GM23338 (cell line): ENCODE results near the gene MAGI3. TPM values are rescaled to one million over a fixed set of nuclear protein-coding genes. Genes with fewer than 3 reads are reported as not detected.

ENCODE experiments used
- ATAC-seq: fragments of 200-7000 bp; cut with Tn5 transposase; 3 replicates; pipeline ENCODE4 v1.9.1; 2020
- DNase-seq: peaks from one replicate; pipeline ENCODE4 v3.0.0-alpha.2; 2015; ENCODE audit warnings: low spot score
- H2AFZ ChIP-seq: fragments of 200-600 bp; sonication (generic); 2 replicates; pipeline ENCODE4 v1.8.0; 2016; ENCODE audit warnings: antibody characterized with exemption, mild to moderate bottlenecking, moderate library complexity
- H3F3A ChIP-seq: fragments of 200-600 bp; sonication (generic); replicated peaks from 2 replicates; pipeline ENCODE4 v1.8.0; 2017; ENCODE audit warnings: antibody characterized with exemption, mixed run types, low read depth
- H3K27ac ChIP-seq: fragments of 200-600 bp; sonication (generic); 2 replicates; pipeline ENCODE4 v1.6.1; 2016; ENCODE audit warnings: low read depth
- H3K27me3 ChIP-seq: fragments of 200-600 bp; sonication (generic); 2 replicates; pipeline ENCODE4 v1.8.0; 2016; ENCODE audit warnings: mild to moderate bottlenecking, mixed run types, moderate library complexity; ENCODE audit not compliant: insufficient read depth
- H3K36me3 ChIP-seq: fragments of 200-600 bp; sonication (generic); 2 replicates; pipeline ENCODE4 v1.8.0; 2016; ENCODE audit warnings: mild to moderate bottlenecking; ENCODE audit not compliant: insufficient read depth
- H3K4me1 ChIP-seq: fragments of 200-600 bp; sonication (generic); 2 replicates; pipeline ENCODE4 v1.8.0; 2016; ENCODE audit warnings: mild to moderate bottlenecking, moderate library complexity; ENCODE audit not compliant: insufficient read depth
- H3K4me2 ChIP-seq: fragments of 200-600 bp; sonication (generic); 2 replicates; pipeline ENCODE4 v1.7.1; 2017; ENCODE audit warnings: mixed run types
- H3K4me3 ChIP-seq: fragments of 200-600 bp; sonication (generic); 2 replicates; pipeline ENCODE4 v1.6.1; 2016; ENCODE audit warnings: mixed run types
- H3K79me2 ChIP-seq: fragments of 200-600 bp; sonication (generic); replicated peaks from 2 replicates; pipeline ENCODE4 v1.8.0; 2017; ENCODE audit warnings: mild to moderate bottlenecking; ENCODE audit not compliant: insufficient read depth
- H3K9me2 ChIP-seq: fragments of 200-600 bp; sonication (generic); 2 replicates; pipeline ENCODE4 v1.8.0; 2017; ENCODE audit not compliant: insufficient read depth
- H4K20me1 ChIP-seq: fragments of 200-600 bp; sonication (generic); replicated peaks from 2 replicates; pipeline ENCODE4 v1.8.0; 2017; ENCODE audit warnings: mild to moderate bottlenecking; ENCODE audit not compliant: insufficient read depth
- H3K27ac Mint-ChIP-seq: 2 replicates; pipeline ENCODE4 v1.8.0; 2020; ENCODE audit warnings: inconsistent platforms, mild to moderate bottlenecking, moderate library complexity, mixed read lengths
- H3K27me3 Mint-ChIP-seq: 3 replicates; pipeline ENCODE4 v1.8.0; 2022; ENCODE audit warnings: low read depth, mild to moderate bottlenecking, moderate library complexity, mixed read lengths, inconsistent platforms; ENCODE audit not compliant: insufficient read depth, poor library complexity
- H3K36me3 Mint-ChIP-seq: 3 replicates; pipeline ENCODE4 v1.8.0; 2021; ENCODE audit warnings: low read depth, mild to moderate bottlenecking, inconsistent platforms, moderate library complexity, mixed read lengths
- H3K4me1 Mint-ChIP-seq: 3 replicates; pipeline ENCODE4 v1.8.0; 2020; ENCODE audit warnings: mild to moderate bottlenecking, inconsistent platforms, mixed read lengths
- H3K4me3 Mint-ChIP-seq: 3 replicates; pipeline ENCODE4 v1.8.0; 2021; ENCODE audit warnings: moderate library complexity, mild to moderate bottlenecking, inconsistent platforms, mixed read lengths
- H3K9me3 Mint-ChIP-seq: 3 replicates; pipeline ENCODE4 v1.8.0; 2020; ENCODE audit warnings: moderate library complexity, mild to moderate bottlenecking, inconsistent platforms, mixed read lengths
- CREB1 ChIP-seq: fragments of 250-450 bp; sonication (Bioruptor Pico); IDR thresholded peaks from 2 replicates; pipeline ENCODE4 v1.5.0; 2020; ENCODE audit warnings: low read depth, mild to moderate bottlenecking, moderate library complexity
- CTCF ChIP-seq, 2 experiments: fragments of 200-600 bp in 1 of 2; sonication (generic) in 1 of 2; conservative IDR thresholded peaks; 2 replicates each; pipeline versions ENCODE4 v1.5.1 to v1.6.1; 2016 to 2017; ENCODE audit warnings: antibody characterized with exemption in 2 of 2, low read depth in 2 of 2, mild to moderate bottlenecking in 2 of 2, moderate library complexity in 1 of 2
- JUNB ChIP-seq: IDR thresholded peaks from one replicate; pipeline ENCODE4 v1.6.1; 2016; ENCODE audit warnings: antibody characterized with exemption; ENCODE audit not compliant: unreplicated experiment
- NANOG ChIP-seq: IDR thresholded peaks from 2 replicates; pipeline ENCODE4 v1.6.1; 2016; ENCODE audit warnings: antibody characterized with exemption, borderline replicate concordance
- REST ChIP-seq: IDR thresholded peaks from one replicate; pipeline ENCODE4 v1.6.1; 2018; ENCODE audit warnings: antibody characterized with exemption; ENCODE audit not compliant: unreplicated experiment
- STAT1 ChIP-seq: IDR thresholded peaks from one replicate; pipeline ENCODE4 v1.6.1; 2016; ENCODE audit warnings: antibody characterized with exemption; ENCODE audit not compliant: unreplicated experiment
- ZNF114 ChIP-seq: fragments of 250-450 bp; sonication (Bioruptor Pico); IDR thresholded peaks from 2 replicates; pipeline ENCODE4 v1.5.0; 2020; ENCODE audit warnings: mild to moderate bottlenecking, moderate library complexity
- ZNF331 ChIP-seq: fragments of 250-450 bp; sonication (Bioruptor Pico); IDR thresholded peaks from 2 replicates; pipeline ENCODE4 v1.5.0; 2020; ENCODE audit warnings: low read depth, mild to moderate bottlenecking, moderate library complexity
- ZNF462 ChIP-seq: fragments of 250-450 bp; sonication (Bioruptor Pico); IDR thresholded peaks from 2 replicates; pipeline ENCODE4 v1.5.0; 2020; ENCODE audit warnings: mild to moderate bottlenecking, moderate library complexity
- polyA plus RNA-seq: library from polyadenylated mRNA; unstranded; fragments of >200 nt; fragmentation: Nextera tagmentation; extraction: Ambion mirVana; gene quantifications from 2 replicates; pipeline ENCODE4 v1.2.1, GENCODE V29; 2016
- total RNA-seq: library from RNA; depleted of rRNA; stranded (reverse); fragments of >200 nt; shearing (Covaris generic); gene quantifications from 2 replicates; pipeline ENCODE4 v1.2.3, GENCODE V29; 2014

MAGI3 gene
- total and polyA plus RNA-seq, 2 experiments from 2014 or later: 3.9 to 10.0 TPM

GRCh38 chr1:113438505-113439276 lies 48.4 kb downstream of the MAGI3 start (continued):
- TF ChIP-seq JUNB (no peak), STAT1 (no peak), CTCF (conservative IDR thresholded peaks at IDR 0.05; ENCODE audit: low read depth in 2 of 2) (no peak), ZNF114 (no peak), REST (no peak)

- H3K27me3 ChIP-seq: no peaks in the 10 kb centered on the region
- Mint-ChIP-seq H3K4me3 (no peak overlapping the region), H3K27me3 (no peaks in the 10 kb centered on the region), H3K4me1 (peaks cover 23% of the 10 kb centered on the region), H3K9me3 (peaks cover 2% of the 10 kb centered on the region; the same call in 1 of the 3 replicates), H3K36me3 (peaks cover 3% of the 10 kb centered on the region; the same call in 1 of the 3 replicates), H3K27ac (no peak overlapping the region)
- no peak overlapping the region for H3K27ac ChIP-seq
- no peaks in the 10 kb centered on the region for H3K4me1 ChIP-seq
- no peak overlapping the region for H3K4me2 ChIP-seq
- ATAC-seq (no peak), DNase-seq (no peak)
- H3K4me3 ChIP-seq: no peak overlapping the region
- no peaks in the 10 kb centered on the region for H4K20me1 ChIP-seq
- H3K79me2 ChIP-seq: no peaks in the 10 kb centered on the region
- H3F3A ChIP-seq: no peaks in the 10 kb centered on the region
- H2AFZ ChIP-seq: no peak overlapping the region
- H3K9me2 ChIP-seq: no peaks in the 10 kb centered on the region
- H3K36me3 ChIP-seq: no peaks in the 10 kb centered on the region
- no peak for TF ChIP-seq STAT1
- TF ChIP-seq CTCF (conservative IDR thresholded peaks at IDR 0.05; ENCODE audit: low read depth in 2 of 2): no peak
- TF ChIP-seq ZNF462 (CRISPR knock-in tag): no peak
- no peak for TF ChIP-seq ZNF331 (CRISPR knock-in tag)
- no peak for TF ChIP-seq CREB1 (CRISPR knock-in tag)
- no peak for TF ChIP-seq NANOG
Measured at GRCh38 chr1:113439277-113439670, 49.0 kb downstream of the MAGI3 start.
